Progenitor cell of endocrine pancreas (in vitro differentiated cells): Measurements from ENCODE around the gene OIT3. TPM values are rescaled to one million over a fixed set of nuclear protein-coding genes. Genes with fewer than 3 reads are reported as not detected.

Experiments used
- DNase-seq: peaks from one replicate; pipeline ENCODE4 v3.0.0; 2021; ENCODE audit warnings: low spot score; ENCODE audit not compliant: unreplicated experiment
- H3K27ac Mint-ChIP-seq: 2 replicates; pipeline ENCODE4 v1.8.0; 2021; ENCODE audit warnings: mild to moderate bottlenecking, moderate library complexity, mixed read lengths
- H3K27me3 Mint-ChIP-seq: 2 replicates; pipeline ENCODE4 v1.8.0; 2021; ENCODE audit warnings: mixed read lengths
- H3K36me3 Mint-ChIP-seq: 2 replicates; pipeline ENCODE4 v1.8.0; 2022; ENCODE audit warnings: mixed read lengths; ENCODE audit not compliant: insufficient read depth
- H3K4me1 Mint-ChIP-seq: 2 replicates; pipeline ENCODE4 v1.8.0; 2021; ENCODE audit warnings: low read depth, mixed read lengths
- H3K4me3 Mint-ChIP-seq: 2 replicates; pipeline ENCODE4 v1.8.0; 2021; ENCODE audit warnings: low read depth, mild to moderate bottlenecking, moderate library complexity, mixed read lengths
- H3K9me3 Mint-ChIP-seq: 2 replicates; pipeline ENCODE4 v1.8.0; 2021; ENCODE audit warnings: low read depth, mixed read lengths
- CTCF ChIP-seq: fragments of 200-600 bp; sonication (generic); IDR thresholded peaks from one replicate; pipeline ENCODE4 v1.5.0; 2021; ENCODE audit warnings: antibody characterized with exemption, mild to moderate bottlenecking; ENCODE audit not compliant: unreplicated experiment
- total RNA-seq: library from RNA; stranded (reverse); gene quantifications from 2 replicates; pipeline ENCODE4 v1.2.1, GENCODE V29; 2021

Gene OIT3
- total RNA-seq, 1 donor from 2014 or later, result 1.1 TPM

- Mint-ChIP-seq H3K9me3 (peaks cover 7% of the 10 kb centered on the region), H3K27me3 (no peaks in the 10 kb centered on the region), H3K4me3 (no peak overlapping the region), H3K4me1 (no peaks in the 10 kb centered on the region), H3K36me3 (peaks cover 39% of the 10 kb centered on the region), H3K27ac (no peak overlapping the region)
- DNase-seq, result no peak
- TF ChIP-seq CTCF, result no peak
Measured at GRCh38 chr10:72886621-72887020, 6.9 kb upstream of the OIT3 start.

- peaks cover 5% of the 10 kb centered on the region for H3K9me3 Mint-ChIP-seq
- no peak for DNase-seq
- TF ChIP-seq CTCF, result no peak
- no peaks in the 10 kb centered on the region for H3K27me3 Mint-ChIP-seq
- H3K36me3 Mint-ChIP-seq, result peaks cover 35% of the 10 kb centered on the region
- peaks cover under 1% of the 10 kb centered on the region for H3K4me1 Mint-ChIP-seq
- H3K27ac Mint-ChIP-seq, result peak overlapping the region; percentile 63
- H3K4me3 Mint-ChIP-seq, result no peak overlapping the region
Measured at GRCh38 chr10:72887043-72887442, 6.5 kb upstream of the OIT3 start.

DNA sequence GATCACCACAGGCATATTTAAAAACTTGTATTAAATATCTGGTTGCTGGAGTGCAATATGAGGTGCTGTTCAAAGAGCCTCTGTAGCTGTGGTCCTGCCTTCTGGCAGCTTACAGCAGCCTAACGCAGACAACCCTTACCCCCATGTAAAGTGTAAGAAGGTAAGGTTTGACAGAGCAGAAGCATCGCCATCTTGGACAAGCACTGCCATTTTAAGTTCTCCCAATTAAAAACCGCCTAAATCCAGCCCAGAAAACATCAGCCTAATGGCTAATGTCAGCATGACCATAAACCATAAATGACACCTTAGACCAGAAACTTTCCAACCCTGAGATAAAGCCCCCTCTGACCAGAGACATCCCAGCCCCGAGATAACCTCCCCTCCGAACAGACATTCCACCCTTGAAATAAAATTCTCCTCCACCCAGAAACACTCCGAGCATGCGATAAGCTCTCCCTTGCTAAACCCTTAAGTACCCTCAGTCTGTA lies 5.3 kb upstream of the OIT3 start:
- DNase-seq, result no peak
- peaks cover 3% of the 10 kb centered on the region for H3K4me1 Mint-ChIP-seq
- no peaks in the 10 kb centered on the region for H3K27me3 Mint-ChIP-seq
- TF ChIP-seq CTCF, result no peak
- no peak overlapping the region for H3K27ac Mint-ChIP-seq
- no peak overlapping the region for H3K4me3 Mint-ChIP-seq
- no peaks in the 10 kb centered on the region for H3K9me3 Mint-ChIP-seq
- H3K36me3 Mint-ChIP-seq, result peaks cover 26% of the 10 kb centered on the region

GRCh38 chr10:72889391-72889831 lies 4.1 kb upstream of the OIT3 start:
- Mint-ChIP-seq H3K27ac (no peak overlapping the region), H3K4me1 (peaks cover 3% of the 10 kb centered on the region), H3K4me3 (no peak overlapping the region), H3K9me3 (no peaks in the 10 kb centered on the region), H3K27me3 (no peaks in the 10 kb centered on the region), H3K36me3 (peaks cover 26% of the 10 kb centered on the region)
- no peak for DNase-seq
- no peak for TF ChIP-seq CTCF

- no peak overlapping the region for H3K4me3 Mint-ChIP-seq
- TF ChIP-seq CTCF, result no peak
- DNase-seq, result no peak
- peaks cover 23% of the 10 kb centered on the region for H3K36me3 Mint-ChIP-seq
- peaks cover 3% of the 10 kb centered on the region for H3K4me1 Mint-ChIP-seq
- H3K9me3 Mint-ChIP-seq, result no peaks in the 10 kb centered on the region
- peaks cover under 1% of the 10 kb centered on the region for H3K27me3 Mint-ChIP-seq
- H3K27ac Mint-ChIP-seq, result no peak overlapping the region
Measured at GRCh38 chr10:72890086-72890485, 3.5 kb upstream of the OIT3 start.
